Bronchial epithelial cell (primary cell): ENCODE results near the gene GSN. TPM values are rescaled to one million over a fixed set of nuclear protein-coding genes. Genes with fewer than 3 reads are reported as not detected.

Experiments used
- DNase-seq: peaks from one replicate; pipeline ENCODE4 v3.0.0-alpha.2; 2010; ENCODE audit warnings: low read depth
- FAIRE-seq: peaks from 2 replicates; lab custom pipeline; 2011; peaks lifted over from hg19 to GRCh38; lab: Jason Lieb, UNC
- H3K27me3 ChIP-seq: 2 replicates; pipeline ENCODE4 v1.5.1; 2011; ENCODE audit warnings: low read length; ENCODE audit not compliant: control insufficient read depth, insufficient read depth
- H3K36me3 ChIP-seq: 2 replicates; pipeline ENCODE4 v1.5.1; 2011; ENCODE audit warnings: low read length; ENCODE audit not compliant: control insufficient read depth, insufficient read depth
- H3K4me3 ChIP-seq: 2 replicates; pipeline ENCODE4 v1.5.1; 2011; ENCODE audit warnings: mild to moderate bottlenecking, low read depth, low read length, control low read depth
- CTCF ChIP-seq: IDR thresholded peaks from 2 replicates; pipeline ENCODE4 v1.5.1; 2011; ENCODE audit warnings: mild to moderate bottlenecking, moderate library complexity, low read length, control low read depth, inconsistent platforms; ENCODE audit not compliant: insufficient read depth, severe bottlenecking
- total RNA-seq: library from RNA; depleted of rRNA; stranded (reverse); fragments of >200 nt; gene quantifications from 2 replicates; pipeline ENCODE4 v1.2.1, GENCODE V29; 2014

The GSN gene
- total RNA-seq, 1 donor from 2014 or later = 420 TPM

- Histone ChIP-seq H3K36me3 (no peaks in the 10 kb centered on the region), H3K4me3 (no peak overlapping the region), H3K27me3 (no peaks in the 10 kb centered on the region)
- TF ChIP-seq CTCF = no peak
- DNase-seq = no peak
- no peak for FAIRE-seq
These were observed 28.1 kb upstream of the GSN start for GRCh38 chr9:121239851-121240250.

- FAIRE-seq (no peak), DNase-seq (no peak)
- TF ChIP-seq CTCF = no peak
- Histone ChIP-seq H3K4me3 (no peak overlapping the region), H3K27me3 (no peaks in the 10 kb centered on the region), H3K36me3 (no peaks in the 10 kb centered on the region)
These were observed 27.4 kb upstream of the GSN start for GRCh38 chr9:121240472-121241135.

- Histone ChIP-seq H3K36me3 (no peaks in the 10 kb centered on the region), H3K4me3 (no peak overlapping the region), H3K27me3 (no peaks in the 10 kb centered on the region)
- no peak for TF ChIP-seq CTCF
- FAIRE-seq (no peak), DNase-seq (no peak)
These were observed 25.6 kb upstream of the GSN start for GRCh38 chr9:121242219-121242958.

GRCh38 chr9:121242959-121243346, 25.0 kb upstream of the GSN start:
- DNase-seq (no peak), FAIRE-seq (no peak)
- no peak overlapping the region for H3K4me3 ChIP-seq
- TF ChIP-seq CTCF = no peak
- H3K36me3 ChIP-seq = no peaks in the 10 kb centered on the region
- H3K27me3 ChIP-seq = no peaks in the 10 kb centered on the region

GRCh38 chr9:121246821-121247561, 21.0 kb upstream of the GSN start:
- DNase-seq (no peak), FAIRE-seq (no peak)
- no peak for TF ChIP-seq CTCF

More at GRCh38 chr9:121246821-121247561, 21.0 kb upstream of the GSN start:
- Histone ChIP-seq H3K36me3 (no peaks in the 10 kb centered on the region), H3K27me3 (no peaks in the 10 kb centered on the region), H3K4me3 (no peak overlapping the region)
